Measurements from ENCODE around the gene PDE3B.
"Not testable (repeated sequence)": the region's sequence is repeated elsewhere in the genome, so short reads cannot be mapped to it uniquely, and the experiment has no call there.

Gene PDE3B

GRCh38 chr11:14784230-14784629 is 140.6 kb downstream of the PDE3B start:
- H3K4me2 ChIP-seq (ENCODE audit: low read length): no peak overlapping the region
- no peaks in the 10 kb centered on the region for H3K9me3 ChIP-seq (ENCODE audit: control insufficient read depth, low read length)
- no peak overlapping the region for H3K9ac ChIP-seq
- H2AFZ ChIP-seq: no peak overlapping the region
- H3K4me1 ChIP-seq: no peaks in the 10 kb centered on the region
- no peak for TF ChIP-seq CTCF (IDR thresholded peaks at IDR 0.05)
- no peak overlapping the region for H3K4me3 ChIP-seq (ENCODE audit: low read depth, low read length)
- no peak overlapping the region for H3K27ac ChIP-seq
- H3K79me2 ChIP-seq: no peaks in the 10 kb centered on the region
- H3K36me3 ChIP-seq (ENCODE audit: control insufficient read depth, insufficient read depth, low read length): no peaks in the 10 kb centered on the region
- no peaks in the 10 kb centered on the region for H3K27me3 ChIP-seq (ENCODE audit: control insufficient read depth, insufficient read depth, low read length)

GRCh38 chr11:14789879-14790484 is 146.4 kb downstream of the PDE3B start:
- H3K9ac ChIP-seq: no peak overlapping the region
- no peaks in the 10 kb centered on the region for H3K79me2 ChIP-seq
- H3K27me3 ChIP-seq (ENCODE audit: control insufficient read depth, insufficient read depth, low read length): no peaks in the 10 kb centered on the region
- no peaks in the 10 kb centered on the region for H3K36me3 ChIP-seq (ENCODE audit: control insufficient read depth, insufficient read depth, low read length)
- no peak overlapping the region for H3K4me3 ChIP-seq (ENCODE audit: low read depth, low read length)
- no peak overlapping the region for H3K4me2 ChIP-seq (ENCODE audit: low read length)
- no peaks in the 10 kb centered on the region for H3K4me1 ChIP-seq
- no peaks in the 10 kb centered on the region for H3K9me3 ChIP-seq (ENCODE audit: control insufficient read depth, low read length)
- no peak overlapping the region for H3K27ac ChIP-seq
- no peak overlapping the region for H2AFZ ChIP-seq
- TF ChIP-seq CTCF (IDR thresholded peaks at IDR 0.05): no peak

GRCh38 chr11:14793546-14793945 is 149.9 kb downstream of the PDE3B start:
- TF ChIP-seq CTCF (IDR thresholded peaks at IDR 0.05): no peak

GRCh38 chr11:14796028-14796427 is 152.4 kb downstream of the PDE3B start:
- not testable (repeated sequence) for H2AFZ ChIP-seq; H3K27me3 ChIP-seq (ENCODE audit: control insufficient read depth, insufficient read depth, low read length); H3K79me2 ChIP-seq; H3K4me1 ChIP-seq; H3K9me3 ChIP-seq (ENCODE audit: control insufficient read depth, low read length); H3K4me2 ChIP-seq (ENCODE audit: low read length); H3K27ac ChIP-seq; H3K4me3 ChIP-seq (ENCODE audit: low read depth, low read length); H3K36me3 ChIP-seq (ENCODE audit: control insufficient read depth, insufficient read depth, low read length); H3K9ac ChIP-seq

More at GRCh38 chr11:14793546-14793945, 149.9 kb downstream of the PDE3B start:
- Histone ChIP-seq H3K4me1 (no peaks in the 10 kb centered on the region), H3K27me3 (ENCODE audit: control insufficient read depth, insufficient read depth, low read length) (no peaks in the 10 kb centered on the region), H3K4me2 (ENCODE audit: low read length) (no peak overlapping the region), H3K9me3 (ENCODE audit: control insufficient read depth, low read length) (no peaks in the 10 kb centered on the region), H2AFZ (no peak overlapping the region), H3K4me3 (ENCODE audit: low read depth, low read length) (no peak overlapping the region), H3K27ac (no peak overlapping the region), H3K36me3 (ENCODE audit: control insufficient read depth, insufficient read depth, low read length) (no peaks in the 10 kb centered on the region), H3K9ac (no peak overlapping the region), H3K79me2 (no peaks in the 10 kb centered on the region)

GRCh38 chr11:14803846-14804245 is 160.2 kb downstream of the PDE3B start:
- Histone ChIP-seq H3K4me2 (ENCODE audit: low read length) (no peak overlapping the region), H3K4me1 (no peaks in the 10 kb centered on the region), H3K4me3 (ENCODE audit: low read depth, low read length) (no peak overlapping the region), H3K27ac (no peak overlapping the region), H2AFZ (no peak overlapping the region), H3K9me3 (ENCODE audit: control insufficient read depth, low read length) (no peaks in the 10 kb centered on the region), H3K9ac (no peak overlapping the region), H3K36me3 (ENCODE audit: control insufficient read depth, insufficient read depth, low read length) (no peaks in the 10 kb centered on the region), H3K27me3 (ENCODE audit: control insufficient read depth, insufficient read depth, low read length) (no peaks in the 10 kb centered on the region), H3K79me2 (no peaks in the 10 kb centered on the region)
- no peak for TF ChIP-seq CTCF (IDR thresholded peaks at IDR 0.05)
